ENCODE results near the gene UNC5C. TPM values are rescaled to one million over a fixed set of nuclear protein-coding genes. Genes with fewer than 3 reads are reported as not detected.

UNC5C gene
- total RNA-seq, 4 donors from 2014 or later = 1.7 to 2.4 (median 2.0) TPM

GRCh38 chr4:95410387-95410977, 138.3 kb downstream of the UNC5C start:
- WGBS = 64% methylated on average over 4 of the region's 4 CpGs

GRCh38 chr4:95409750-95410149, 139.0 kb downstream of the UNC5C start:
- 86% methylated on average over 2 of the region's 2 CpGs for WGBS
- no peak for TF ChIP-seq CTCF (IDR thresholded peaks at IDR 0.05)
- no peak for TF ChIP-seq POLR2A (IDR thresholded peaks at IDR 0.05; ENCODE audit: low read depth)
- TF ChIP-seq EP300 (IDR thresholded peaks at IDR 0.05) = no peak
- intact Hi-C loops (cut with DNase I) = no loop called here

More at GRCh38 chr4:95410387-95410977, 138.3 kb downstream of the UNC5C start:
- TF ChIP-seq EP300 (IDR thresholded peaks at IDR 0.05) (no peak), CTCF (IDR thresholded peaks at IDR 0.05) (no peak), POLR2A (IDR thresholded peaks at IDR 0.05; ENCODE audit: low read depth) (no peak), POLR2AphosphoS5 (IDR thresholded peaks at IDR 0.05) (no peak)
- H3K27ac ChIP-seq (replicated peaks in 1 of 4) = no peak overlapping the region
- H3K9me3 ChIP-seq = no peaks in the 10 kb centered on the region
- no peaks in the 10 kb centered on the region for H3K27me3 ChIP-seq
- H3K4me3 ChIP-seq = no peak overlapping the region
- DNase-seq (ENCODE audit: extremely low spot score) = no peak
- no peaks in the 10 kb centered on the region for H3K4me1 ChIP-seq
- intact Hi-C loops (cut with DNase I) = no loop called here
- no peaks in the 10 kb centered on the region for H3K36me3 ChIP-seq

GRCh38 chr4:95409127-95409526, 139.6 kb downstream of the UNC5C start:
- Histone ChIP-seq H3K27me3 (no peaks in the 10 kb centered on the region), H3K27ac (replicated peaks in 1 of 4) (no peak overlapping the region), H3K4me3 (no peak overlapping the region), H3K36me3 (no peaks in the 10 kb centered on the region), H3K4me1 (no peaks in the 10 kb centered on the region), H3K9me3 (no peaks in the 10 kb centered on the region)
- TF ChIP-seq POLR2AphosphoS5 (IDR thresholded peaks at IDR 0.05) (no peak), POLR2A (IDR thresholded peaks at IDR 0.05; ENCODE audit: low read depth) (no peak), CTCF (IDR thresholded peaks at IDR 0.05) (no peak), EP300 (IDR thresholded peaks at IDR 0.05) (no peak)
- no peak for DNase-seq (ENCODE audit: extremely low spot score)
- intact Hi-C loops (cut with DNase I) = no loop called here

More at GRCh38 chr4:95409750-95410149, 139.0 kb downstream of the UNC5C start:
- Histone ChIP-seq H3K27me3 (no peaks in the 10 kb centered on the region), H3K4me1 (no peaks in the 10 kb centered on the region), H3K27ac (replicated peaks in 1 of 4) (no peak overlapping the region), H3K36me3 (no peaks in the 10 kb centered on the region), H3K4me3 (no peak overlapping the region), H3K9me3 (no peaks in the 10 kb centered on the region)
- no peak for DNase-seq (ENCODE audit: extremely low spot score)

GRCh38 chr4:95402299-95402698, 146.5 kb downstream of the UNC5C start:
- H3K4me1 ChIP-seq = no peaks in the 10 kb centered on the region
- H3K4me3 ChIP-seq = no peak overlapping the region
- TF ChIP-seq CTCF (IDR thresholded peaks at IDR 0.05) (no peak), POLR2AphosphoS5 (IDR thresholded peaks at IDR 0.05) (no peak), POLR2A (IDR thresholded peaks at IDR 0.05; ENCODE audit: low read depth) (no peak), EP300 (IDR thresholded peaks at IDR 0.05) (no peak)
- H3K36me3 ChIP-seq = no peaks in the 10 kb centered on the region
- intact Hi-C loops (cut with DNase I) = no loop called here
- H3K27ac ChIP-seq (replicated peaks in 1 of 4) = no peak overlapping the region
- no peak for DNase-seq (ENCODE audit: extremely low spot score)
- no peaks in the 10 kb centered on the region for H3K27me3 ChIP-seq
- no peaks in the 10 kb centered on the region for H3K9me3 ChIP-seq

GRCh38 chr4:95398217-95398616, 150.6 kb downstream of the UNC5C start:
- no peaks in the 10 kb centered on the region for H3K4me1 ChIP-seq
- H3K27me3 ChIP-seq = no peaks in the 10 kb centered on the region
- intact Hi-C loops (cut with DNase I) = no loop called here
- no peaks in the 10 kb centered on the region for H3K36me3 ChIP-seq
- no peak for DNase-seq (ENCODE audit: extremely low spot score)
- H3K9me3 ChIP-seq = no peaks in the 10 kb centered on the region
- no peak overlapping the region for H3K4me3 ChIP-seq
- no peak for TF ChIP-seq CTCF (IDR thresholded peaks at IDR 0.05)
- TF ChIP-seq POLR2A (IDR thresholded peaks at IDR 0.05; ENCODE audit: low read depth) = no peak
- TF ChIP-seq POLR2AphosphoS5 (IDR thresholded peaks at IDR 0.05) = no peak
- no peak for TF ChIP-seq EP300 (IDR thresholded peaks at IDR 0.05)
- no peak overlapping the region for H3K27ac ChIP-seq (replicated peaks in 1 of 4)
